ENCODE measurements around the gene GNG12. TPM values are rescaled to one million over a fixed set of nuclear protein-coding genes. Genes with fewer than 3 reads are reported as not detected.

Gene GNG12
- total RNA-seq, 1 donor from 2014 or later = 71.2 TPM

DNA sequence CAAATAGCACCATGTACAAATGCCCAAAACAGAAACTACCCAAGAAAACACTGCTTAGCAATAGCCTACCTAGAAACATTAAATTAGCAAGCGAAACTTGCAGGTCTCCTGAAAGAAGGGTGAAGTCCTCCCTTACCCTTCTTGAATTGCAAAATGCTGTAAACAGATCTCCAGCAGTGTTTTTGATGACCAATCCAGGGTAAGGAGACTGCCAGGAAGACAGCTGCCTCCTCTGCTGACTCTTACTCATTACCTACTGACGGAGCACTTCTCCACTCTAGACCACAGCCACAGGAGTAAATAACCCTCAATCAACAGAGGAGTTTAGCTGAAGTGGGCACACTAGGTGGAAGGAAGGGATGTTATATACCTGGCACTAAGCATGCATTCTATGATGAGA lies 180.5 kb downstream of the GNG12 start:
- H3K36me3 ChIP-seq = no peaks in the 10 kb centered on the region
- no peak overlapping the region for H3K27ac ChIP-seq
- TF ChIP-seq, protein P1, sequence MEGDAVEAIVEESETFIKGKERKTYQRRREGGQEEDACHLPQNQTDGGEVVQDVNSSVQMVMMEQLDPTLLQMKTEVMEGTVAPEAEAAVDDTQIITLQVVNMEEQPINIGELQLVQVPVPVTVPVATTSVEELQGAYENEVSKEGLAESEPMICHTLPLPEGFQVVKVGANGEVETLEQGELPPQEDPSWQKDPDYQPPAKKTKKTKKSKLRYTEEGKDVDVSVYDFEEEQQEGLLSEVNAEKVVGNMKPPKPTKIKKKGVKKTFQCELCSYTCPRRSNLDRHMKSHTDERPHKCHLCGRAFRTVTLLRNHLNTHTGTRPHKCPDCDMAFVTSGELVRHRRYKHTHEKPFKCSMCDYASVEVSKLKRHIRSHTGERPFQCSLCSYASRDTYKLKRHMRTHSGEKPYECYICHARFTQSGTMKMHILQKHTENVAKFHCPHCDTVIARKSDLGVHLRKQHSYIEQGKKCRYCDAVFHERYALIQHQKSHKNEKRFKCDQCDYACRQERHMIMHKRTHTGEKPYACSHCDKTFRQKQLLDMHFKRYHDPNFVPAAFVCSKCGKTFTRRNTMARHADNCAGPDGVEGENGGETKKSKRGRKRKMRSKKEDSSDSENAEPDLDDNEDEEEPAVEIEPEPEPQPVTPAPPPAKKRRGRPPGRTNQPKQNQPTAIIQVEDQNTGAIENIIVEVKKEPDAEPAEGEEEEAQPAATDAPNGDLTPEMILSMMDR (IDR thresholded peaks at IDR 0.05) = no peak
- no peaks in the 10 kb centered on the region for H3K27me3 ChIP-seq
- no peak overlapping the region for H3K4me3 ChIP-seq
- no peaks in the 10 kb centered on the region for H3K9me3 ChIP-seq
- no peak for DNase-seq (ENCODE audit: low spot score in 2 of 2)
- H3K4me1 ChIP-seq = no peaks in the 10 kb centered on the region
- intact Hi-C loops (cut with DNase I) = no loop called here

Other genes starting within 250 kb of the GNG12 start
- 111 TPM for gene GADD45A, start 148.3 kb downstream of the GNG12 start, total RNA-seq
- 3.4 TPM for gene DIRAS3, start 217.2 kb upstream of the GNG12 start, total RNA-seq